ENCODE data around the gene NCBP1.
"Not testable (repeated sequence)": the region's sequence is repeated elsewhere in the genome, so short reads cannot be mapped to it uniquely, and the experiment has no call there.

NCBP1 gene

DNA sequence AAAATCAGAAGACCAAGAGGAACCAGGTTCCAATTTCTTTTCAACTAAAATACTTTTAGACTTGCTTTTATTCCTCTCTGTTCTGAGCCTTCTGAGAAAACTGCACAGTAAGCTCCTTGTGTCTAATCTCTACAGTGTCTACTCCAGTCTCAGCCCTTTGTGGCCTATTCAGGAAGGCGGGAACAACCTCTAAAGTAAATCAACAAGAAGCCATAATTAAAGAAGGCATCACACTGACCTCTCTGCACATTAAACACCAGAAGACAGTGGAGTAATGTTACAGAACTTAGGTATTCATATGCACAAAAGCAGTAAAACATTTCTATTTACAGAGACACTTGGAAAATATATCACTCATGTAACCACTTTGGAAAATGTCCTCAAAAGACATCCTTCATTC, 48.6 kb downstream of the NCBP1 start:
- DNase-seq = no peak

DNA sequence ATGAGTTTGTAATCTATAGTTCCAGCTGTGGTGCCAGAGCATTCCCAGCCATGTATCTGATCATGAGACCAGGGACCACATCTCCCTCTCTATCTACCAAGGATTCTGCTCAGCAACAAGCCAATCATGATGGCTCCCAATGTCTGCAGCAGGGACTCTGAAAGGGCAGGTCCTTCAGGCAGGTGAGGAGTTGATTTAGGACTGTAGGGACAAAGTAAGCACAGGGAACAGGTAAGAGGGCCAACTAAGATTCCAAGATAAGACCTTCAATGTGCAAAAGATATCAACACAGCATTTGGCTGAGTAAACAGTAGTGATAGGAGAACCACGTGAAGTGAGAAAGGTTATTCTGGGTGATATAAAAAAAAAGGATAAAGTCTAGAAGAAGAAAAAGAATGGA, 55.0 kb downstream of the NCBP1 start:
- DNase-seq = no peak

GRCh38 chr9:97689401-97690180, 56.0 kb downstream of the NCBP1 start:
- no peak for DNase-seq

GRCh38 chr9:97694769-97695168, 61.1 kb downstream of the NCBP1 start:
- no peak for DNase-seq

GRCh38 chr9:97695390-97695789, 61.8 kb downstream of the NCBP1 start:
- no peak for DNase-seq

DNA sequence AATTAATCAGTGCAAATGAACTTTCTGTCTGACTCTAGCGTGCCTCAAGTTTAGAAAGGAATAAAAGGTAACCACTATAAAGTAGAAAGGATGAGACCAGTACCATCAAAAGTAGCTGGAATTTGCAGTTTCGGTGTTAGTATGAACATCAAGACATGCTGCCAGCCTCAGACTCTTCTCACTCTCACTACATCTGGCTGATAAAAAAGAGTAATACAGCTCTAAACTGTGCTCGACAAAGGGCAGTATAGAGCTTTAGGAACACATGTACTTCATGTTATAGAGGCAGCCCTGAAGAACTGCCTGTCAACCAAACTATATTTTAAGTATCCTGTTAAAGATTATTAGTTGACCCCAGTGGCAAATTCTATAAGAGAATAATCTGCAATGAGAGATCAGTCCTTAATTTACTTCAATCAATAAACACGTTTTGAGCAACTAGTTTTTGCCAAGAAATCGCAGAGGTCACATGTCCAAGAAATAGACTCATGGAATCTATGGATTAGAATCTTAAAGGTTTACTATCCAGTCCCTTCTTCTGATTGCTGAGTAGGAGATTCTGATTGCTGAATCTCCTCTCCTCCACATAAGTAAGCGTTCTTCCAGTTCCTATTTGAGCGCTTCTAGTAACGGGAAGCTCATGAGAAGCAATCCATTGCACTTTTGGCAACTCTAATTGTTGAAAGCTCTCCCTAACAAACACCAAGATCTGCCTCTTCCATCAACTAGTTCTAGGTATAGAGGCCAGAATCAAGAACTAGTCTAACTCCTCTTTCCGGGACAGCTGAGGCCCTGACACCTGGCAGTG, 62.6 kb downstream of the NCBP1 start:
- DNase-seq = no peak

DNA sequence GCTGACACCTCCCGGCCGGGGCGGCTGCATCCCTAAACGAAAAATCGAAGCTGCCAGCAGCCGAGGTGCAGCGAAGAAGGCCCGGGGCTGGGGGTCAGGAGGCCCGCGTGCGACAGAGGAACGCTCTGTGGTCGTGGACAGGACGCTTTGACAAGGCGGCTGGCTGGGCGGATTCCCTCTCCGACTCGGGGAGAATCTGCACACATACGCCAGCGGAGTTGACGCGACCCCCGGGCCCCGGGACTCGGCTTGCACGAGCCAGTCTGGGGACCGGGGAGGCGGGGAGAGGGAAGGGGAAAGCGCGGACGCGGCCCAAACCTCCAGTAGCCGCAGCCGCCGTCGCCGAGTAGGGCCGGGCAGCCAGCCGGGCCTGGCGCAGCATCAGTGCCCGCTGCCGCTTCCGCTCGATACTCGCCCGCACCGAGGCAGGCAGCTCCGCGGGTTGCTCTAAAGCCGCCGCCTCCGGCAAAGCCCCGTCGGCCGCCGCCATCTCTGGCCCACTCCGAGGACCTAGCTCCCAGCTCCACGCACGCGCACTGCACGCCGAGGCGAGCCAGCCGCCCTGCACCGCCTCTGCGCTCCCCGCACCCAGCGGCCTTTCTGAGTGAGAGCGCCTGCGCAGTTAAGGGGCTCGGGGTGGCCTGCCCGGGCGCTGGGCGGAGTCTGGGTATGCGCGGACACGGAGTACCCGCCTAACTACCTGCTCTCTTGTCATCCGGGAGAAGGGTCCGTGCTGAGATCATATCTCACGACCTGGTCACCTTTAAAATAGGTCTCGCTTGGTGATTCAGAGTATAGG, 63.4 kb downstream of the NCBP1 start, which contains the start of gene XPA:
Gene XPA (minus strand): TSS at position 538 of the 799 bp plus-strand sequence. CDS start 48 bp downstream, at position 490.
- peak; percentile 96 to 97 for DNase-seq

GRCh38 chr9:97697837-97698236, 64.2 kb downstream of the NCBP1 start:
- no peak for DNase-seq

DNA sequence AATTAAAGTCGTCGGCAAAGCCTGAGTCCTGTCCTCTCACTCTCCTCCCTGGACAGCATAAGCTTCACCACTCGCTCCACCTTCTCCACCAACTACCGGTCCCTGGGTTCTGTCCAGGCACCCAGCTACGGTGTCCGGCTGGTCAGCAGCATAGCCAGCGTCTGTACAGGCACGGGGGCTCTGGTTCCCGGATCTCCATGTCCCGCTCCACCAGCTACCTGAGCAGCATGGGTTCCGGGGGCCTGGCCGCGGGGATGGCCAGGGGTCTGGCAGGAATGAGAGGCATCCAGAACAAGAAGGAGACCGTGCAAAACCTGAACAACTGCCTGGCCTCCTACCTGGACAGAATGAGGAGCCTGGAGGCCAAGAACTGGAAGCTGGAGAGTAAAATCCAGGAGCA, 65.2 kb downstream of the NCBP1 start:
- DNase-seq = no peak

DNA sequence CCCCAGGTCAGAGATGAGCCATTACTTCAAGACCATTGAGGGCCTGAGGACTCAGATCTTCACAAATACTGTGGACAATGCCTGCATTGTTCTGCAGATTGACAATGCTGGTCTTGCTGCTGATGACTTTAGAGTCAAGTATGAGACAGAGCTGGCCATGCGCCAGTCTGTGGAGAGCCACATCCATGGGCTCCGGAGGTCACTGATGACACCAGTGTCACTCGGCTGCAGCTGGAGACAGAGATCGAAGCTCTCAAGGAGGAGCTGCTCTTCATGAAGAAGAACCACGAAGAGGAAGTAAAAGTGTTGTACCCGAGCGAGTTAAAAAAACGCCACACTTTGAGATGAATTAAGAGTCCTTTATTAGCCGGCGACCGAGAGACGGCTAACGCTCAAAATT, 65.7 kb downstream of the NCBP1 start:
- not testable (repeated sequence) for DNase-seq

GRCh38 chr9:97699824-97700223, 66.2 kb downstream of the NCBP1 start:
- not testable (repeated sequence) for DNase-seq

DNA sequence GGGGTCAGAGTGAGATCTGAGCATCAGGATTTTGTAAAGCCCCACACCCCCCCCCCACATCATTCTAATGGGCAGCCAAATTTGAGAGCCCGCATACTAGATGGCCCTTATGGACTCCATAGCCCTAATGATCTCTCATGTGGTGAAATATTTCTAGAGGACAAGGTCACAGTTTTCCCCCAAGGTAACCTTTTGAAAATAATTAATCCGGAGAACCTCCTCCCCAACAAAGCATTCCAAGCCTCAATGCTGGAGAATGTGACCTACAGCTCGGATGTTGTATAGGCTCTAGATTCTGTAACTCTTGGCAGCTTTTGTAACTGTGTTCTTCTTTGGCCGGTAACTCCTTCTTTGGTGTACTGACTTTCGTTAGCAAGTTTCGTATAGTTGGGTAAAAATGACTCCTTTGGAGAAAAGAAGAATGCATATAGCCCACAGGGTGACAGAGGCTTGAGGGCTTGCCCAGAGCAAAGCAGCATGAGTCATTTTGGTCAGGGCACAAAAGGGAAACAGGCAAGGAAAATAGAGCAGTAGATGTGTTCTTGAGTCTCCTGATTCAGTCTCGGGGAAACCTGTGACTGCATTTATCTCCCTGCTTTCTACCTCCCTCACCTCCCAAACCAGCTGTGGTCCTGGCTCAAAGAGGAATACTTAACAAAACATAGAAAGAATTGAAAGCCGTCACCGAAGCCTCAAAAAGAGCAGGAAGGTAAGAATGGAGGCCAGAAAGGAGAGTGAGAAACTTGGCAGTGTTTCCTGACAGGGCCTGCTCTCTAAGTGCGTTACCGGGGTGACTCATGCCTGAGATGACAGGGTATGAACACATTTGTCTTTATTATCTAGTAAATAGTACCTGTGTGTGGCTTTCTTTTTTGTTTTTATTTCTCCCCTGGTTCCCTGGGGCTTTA, 70.1 kb downstream of the NCBP1 start:
- DNase-seq = peak; percentile 20 to 23

GRCh38 chr9:97704345-97704677, 70.7 kb downstream of the NCBP1 start:
- DNase-seq = no peak

DNA sequence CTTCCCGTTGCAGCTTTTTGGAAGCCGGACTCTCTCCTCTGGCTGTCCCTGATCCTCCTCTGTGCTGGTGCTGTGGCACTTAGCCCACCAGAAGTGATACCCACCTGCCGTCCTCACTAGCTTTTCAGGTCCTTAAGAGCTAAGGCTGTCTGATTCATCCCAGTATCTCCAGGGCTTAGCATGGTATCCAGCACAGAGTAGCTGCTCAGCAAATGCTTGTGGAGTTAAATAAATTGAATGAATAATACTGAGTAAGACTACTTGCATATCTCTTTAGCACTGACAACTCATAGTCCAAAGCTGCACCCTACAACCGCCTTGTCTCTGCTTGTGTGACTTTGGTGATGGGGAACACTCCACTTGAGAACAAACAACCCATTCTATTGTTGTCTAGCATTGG, 71.2 kb downstream of the NCBP1 start:
- DNase-seq = no peak

- DNase-seq = no peak
Measured at GRCh38 chr9:97705354-97705950, 71.8 kb downstream of the NCBP1 start.

DNA sequence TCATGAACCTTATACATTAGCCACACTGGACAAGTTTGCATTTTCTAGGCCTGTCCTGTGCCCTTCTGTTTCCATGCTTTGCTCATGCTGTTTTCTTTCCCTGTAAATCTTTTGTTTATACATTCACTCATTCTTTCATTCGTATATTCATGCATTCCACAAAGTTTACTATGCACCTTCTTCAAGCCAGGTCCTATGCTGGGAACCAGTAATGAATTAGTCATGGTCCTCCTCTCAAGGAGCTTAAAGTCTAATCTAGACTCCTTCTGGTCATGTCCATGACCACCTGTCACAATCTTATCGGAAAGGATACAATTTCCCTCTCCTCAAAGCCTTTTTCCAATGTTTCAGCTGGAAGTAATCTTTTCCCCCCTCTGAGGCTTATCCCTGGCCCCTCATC, 72.6 kb downstream of the NCBP1 start:
- no peak for DNase-seq

GRCh38 chr9:97710356-97711222, 77.0 kb downstream of the NCBP1 start:
- DNase-seq = peak; percentile 33 to 35

- no peak for DNase-seq
Measured at GRCh38 chr9:97711223-97711626, 77.6 kb downstream of the NCBP1 start.

- DNase-seq = no peak
Measured at GRCh38 chr9:97714435-97714834, 80.8 kb downstream of the NCBP1 start.

- no peak for DNase-seq
Measured at GRCh38 chr9:97717866-97718265, 84.2 kb downstream of the NCBP1 start.

DNA sequence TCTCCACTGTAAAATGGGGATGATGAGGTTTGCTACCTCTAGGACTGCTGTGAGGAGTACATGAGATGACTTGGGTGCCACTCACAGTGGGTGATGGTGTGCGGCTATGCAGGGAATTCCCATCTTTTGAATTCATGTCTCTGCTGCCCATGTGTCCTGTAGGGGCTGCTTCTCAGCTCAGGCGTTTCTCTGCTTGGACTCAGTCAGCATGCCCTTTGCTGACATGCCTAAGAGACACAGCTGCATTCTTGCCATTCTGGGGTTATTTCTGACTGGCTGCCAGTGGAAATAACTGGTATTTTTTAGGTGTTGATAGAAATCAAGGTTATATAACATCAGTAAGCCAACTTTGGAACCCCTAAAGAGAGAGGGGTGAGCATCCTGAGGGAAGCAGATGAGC, 87.8 kb downstream of the NCBP1 start:
- DNase-seq = no peak

Measured in activated CD4-positive, alpha-beta T cell treated with anti-CD3 and anti-CD28 coated beads for 4 hours (primary cell).